Ascending aorta (tissue), 2 donors: ENCODE measurements around the gene RNF225. TPM values are rescaled to one million over a fixed set of nuclear protein-coding genes. Genes with fewer than 3 reads are reported as not detected.

Source experiments
- DNase-seq, 2 donors: peaks; one replicate each; pipeline ENCODE4 v3.0.0-alpha.2; 2019; ENCODE audit warnings: low spot score in 2 of 2
- H3K27ac ChIP-seq, 2 donors: fragments of 200-600 bp; sonication (generic); one replicate each; pipeline ENCODE4 v1.5.1; 2016 to 2017; ENCODE audit warnings: mild to moderate bottlenecking in 1 of 2
- H3K27me3 ChIP-seq: fragments of 200-600 bp; sonication (generic); one replicate; pipeline ENCODE4 v1.5.1; 2017
- H3K36me3 ChIP-seq, 2 donors: fragments of 200-600 bp; sonication (generic); one replicate each; pipeline ENCODE4 v1.5.1; 2016
- H3K4me1 ChIP-seq, 2 donors: fragments of 200-600 bp; sonication (generic); one replicate each; pipeline ENCODE4 v1.5.1; 2016 to 2017; ENCODE audit warnings: mild to moderate bottlenecking in 1 of 2
- H3K4me3 ChIP-seq, 2 donors: fragments of 200-600 bp; sonication (generic); one replicate each; pipeline ENCODE4 v1.5.1; 2016 to 2017; ENCODE audit warnings: mild to moderate bottlenecking in 1 of 2
- H3K9me3 ChIP-seq, 2 donors: fragments of 200-600 bp; sonication (generic); one replicate each; pipeline ENCODE4 v1.5.1; 2016
- CTCF ChIP-seq, 3 experiments: fragments of 200-600 bp in 2 of 3; fragments of 450-650 bp in 1 of 3; sonication (generic) in 2 of 3; IDR thresholded peaks; one replicate each; pipeline ENCODE4 v1.5.1; 2016 to 2019; ENCODE audit warnings: antibody characterized with exemption in 3 of 3, mild to moderate bottlenecking in 1 of 3, moderate library complexity in 1 of 3
- intact Hi-C: fragments of 100-400 bp; cut with DNase I; formaldehyde crosslinking; loops from one replicate; pipeline ENCODE4 v1.15.1; 2023
- total RNA-seq: library from RNA; depleted of rRNA; stranded (reverse); fragments of >200 nt; gene quantifications from one replicate; pipeline ENCODE4 v1.1.0, GENCODE V29; 2016

Gene RNF225
- total RNA-seq, 1 donor from 2014 or later = not detected

- H3K36me3 ChIP-seq = no peaks in the 10 kb centered on the region
- peak in 1 of 2 donors; percentile 72 for DNase-seq
- TF ChIP-seq CTCF (IDR thresholded peaks at IDR 0.05) = no peak
- H3K4me3 ChIP-seq = peak overlapping the region; percentile 67 to 74
- H3K27ac ChIP-seq = peak overlapping the region; percentile 86 to 94
- no peaks in the 10 kb centered on the region for H3K9me3 ChIP-seq
- no peaks in the 10 kb centered on the region for H3K27me3 ChIP-seq
- peaks cover 0 to 7% of the 10 kb centered on the region in 2 donors for H3K4me1 ChIP-seq
- intact Hi-C loops = loop anchor here (1.0 kb wide), 5 partner anchors 19 to 157 kb away; partner anchors contain the start of genes ERVK3-1, RPS5, ZBTB45 and ZNF837
Measured at GRCh38 chr19:58361900-58362271, 33.6 kb upstream of the RNF225 start.

- H3K27me3 ChIP-seq = no peaks in the 10 kb centered on the region
- H3K9me3 ChIP-seq = no peaks in the 10 kb centered on the region
- H3K27ac ChIP-seq = peak within 1 kb of the TSS; percentile 86 to 94
- intact Hi-C loops = loop anchor here (1.0 kb wide), 5 partner anchors 19 to 157 kb away; partner anchors contain the start of genes ERVK3-1, RPS5, ZBTB45 and ZNF837
- no peak for TF ChIP-seq CTCF (IDR thresholded peaks at IDR 0.05)
- no peaks in the 10 kb centered on the region for H3K36me3 ChIP-seq
- peak within 1 kb of the TSS; percentile 67 to 74 for H3K4me3 ChIP-seq
- peak; percentile 78 to 97 for DNase-seq
- H3K4me1 ChIP-seq = peaks cover 0 to 7% of the 10 kb centered on the region in 2 donors
Measured at GRCh38 chr19:58362272-58362994, 33.0 kb upstream of the RNF225 start, which contains the start of gene ZNF497. Gene ZNF497 (minus strand): TSS chr19:58362751. CDS start chr19:58357635, 5,116 bp downstream.

- H3K4me1 ChIP-seq = peaks cover 0 to 7% of the 10 kb centered on the region in 2 donors
- no peak overlapping the region for H3K27ac ChIP-seq
- no peak overlapping the region for H3K4me3 ChIP-seq
- DNase-seq = no peak
- intact Hi-C loops = no loop called here
- no peaks in the 10 kb centered on the region for H3K36me3 ChIP-seq
- H3K9me3 ChIP-seq = no peaks in the 10 kb centered on the region
- H3K27me3 ChIP-seq = no peaks in the 10 kb centered on the region
- no peak for TF ChIP-seq CTCF (IDR thresholded peaks at IDR 0.05)
Measured at GRCh38 chr19:58364146-58364545, 31.3 kb upstream of the RNF225 start.

GRCh38 chr19:58366585-58367430 lies 28.6 kb upstream of the RNF225 start:
- Histone ChIP-seq H3K36me3 (no peaks in the 10 kb centered on the region), H3K27ac (no peak overlapping the region), H3K9me3 (no peaks in the 10 kb centered on the region), H3K4me1 (no peaks in the 10 kb centered on the region), H3K4me3 (no peak overlapping the region), H3K27me3 (no peaks in the 10 kb centered on the region)
- intact Hi-C loops = no loop called here
- no peak for TF ChIP-seq CTCF (IDR thresholded peaks at IDR 0.05)
- no peak for DNase-seq

GRCh38 chr19:58367698-58368454 lies 27.6 kb upstream of the RNF225 start:
- no peak for DNase-seq

More at GRCh38 chr19:58367698-58368454, 27.6 kb upstream of the RNF225 start:
- Histone ChIP-seq H3K27me3 (no peaks in the 10 kb centered on the region), H3K36me3 (no peaks in the 10 kb centered on the region), H3K27ac (no peak overlapping the region), H3K4me1 (no peaks in the 10 kb centered on the region), H3K9me3 (no peaks in the 10 kb centered on the region), H3K4me3 (no peak overlapping the region)
- TF ChIP-seq CTCF (IDR thresholded peaks at IDR 0.05) = no peak
- intact Hi-C loops = no loop called here
